Fibroblast of lung (primary cell): ENCODE measurements around the gene HEPN1.

Experiments used
- EZH2 ChIP-seq: IDR thresholded peaks from 2 replicates; pipeline ENCODE4 v1.5.1; 2012; ENCODE audit warnings: low read length, control low read depth, mild to moderate bottlenecking; ENCODE audit errors: missing control alignments
- TF ChIP-seq, protein P1 (sequence below), 2 donors: IDR thresholded peaks in 1 of 2; conservative IDR thresholded peaks in 1 of 2; 1 replicate in 1 of 2; 2 replicates in 1 of 2; pipeline ENCODE4 v1.5.1; 2011 to 2012; ENCODE audit warnings: low read length in 2 of 2, control low read depth in 1 of 2, inconsistent platforms in 1 of 2, low read depth in 1 of 2, mild to moderate bottlenecking in 1 of 2

GRCh38 chr11:124920356-124920755, 1.3 kb downstream of the HEPN1 start:
- TF ChIP-seq EZH2 = no peak
- TF ChIP-seq, protein P1, sequence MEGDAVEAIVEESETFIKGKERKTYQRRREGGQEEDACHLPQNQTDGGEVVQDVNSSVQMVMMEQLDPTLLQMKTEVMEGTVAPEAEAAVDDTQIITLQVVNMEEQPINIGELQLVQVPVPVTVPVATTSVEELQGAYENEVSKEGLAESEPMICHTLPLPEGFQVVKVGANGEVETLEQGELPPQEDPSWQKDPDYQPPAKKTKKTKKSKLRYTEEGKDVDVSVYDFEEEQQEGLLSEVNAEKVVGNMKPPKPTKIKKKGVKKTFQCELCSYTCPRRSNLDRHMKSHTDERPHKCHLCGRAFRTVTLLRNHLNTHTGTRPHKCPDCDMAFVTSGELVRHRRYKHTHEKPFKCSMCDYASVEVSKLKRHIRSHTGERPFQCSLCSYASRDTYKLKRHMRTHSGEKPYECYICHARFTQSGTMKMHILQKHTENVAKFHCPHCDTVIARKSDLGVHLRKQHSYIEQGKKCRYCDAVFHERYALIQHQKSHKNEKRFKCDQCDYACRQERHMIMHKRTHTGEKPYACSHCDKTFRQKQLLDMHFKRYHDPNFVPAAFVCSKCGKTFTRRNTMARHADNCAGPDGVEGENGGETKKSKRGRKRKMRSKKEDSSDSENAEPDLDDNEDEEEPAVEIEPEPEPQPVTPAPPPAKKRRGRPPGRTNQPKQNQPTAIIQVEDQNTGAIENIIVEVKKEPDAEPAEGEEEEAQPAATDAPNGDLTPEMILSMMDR (conservative IDR thresholded peaks at IDR 0.05 in 1 of 2, IDR thresholded peaks at IDR 0.05 in 1 of 2; ENCODE audit: low read depth in 1 of 2, low read length in 2 of 2) = no peak
